Osteoblast (primary cell): ENCODE results near the gene ZIC1. TPM values are rescaled to one million over a fixed set of nuclear protein-coding genes. Genes with fewer than 3 reads are reported as not detected.

Experiments
- DNase-seq: peaks from one replicate; pipeline ENCODE4 v3.0.0; 2011; ENCODE audit warnings: low spot score, mixed read lengths; ENCODE audit not compliant: insufficient read length; ENCODE audit errors: missing footprints
- H2AFZ ChIP-seq: 2 replicates; pipeline ENCODE4 v1.6.0; 2011; ENCODE audit warnings: mild to moderate bottlenecking, low read length
- H3K27ac ChIP-seq: 2 replicates; pipeline ENCODE4 v1.5.1; 2011; ENCODE audit warnings: mild to moderate bottlenecking, low read depth, low read length, moderate library complexity
- H3K27me3 ChIP-seq: 2 replicates; pipeline ENCODE4 v1.6.0; 2012; ENCODE audit warnings: mild to moderate bottlenecking, control low read depth, inconsistent platforms, low read length, moderate library complexity; ENCODE audit not compliant: insufficient read depth
- H3K36me3 ChIP-seq: 2 replicates; pipeline ENCODE4 v1.5.1; 2011; ENCODE audit warnings: mild to moderate bottlenecking, low read length, control low read depth, moderate library complexity; ENCODE audit not compliant: insufficient read depth
- H3K4me1 ChIP-seq: 2 replicates; pipeline ENCODE4 v1.5.1; 2011; ENCODE audit warnings: mild to moderate bottlenecking, low read length, control low read depth, moderate library complexity; ENCODE audit not compliant: insufficient read depth
- H3K4me2 ChIP-seq: 2 replicates; pipeline ENCODE4 v1.6.0; 2011; ENCODE audit warnings: mild to moderate bottlenecking, low read length; ENCODE audit not compliant: insufficient read depth
- H3K4me3 ChIP-seq: fragments of 200-600 bp; sonication (generic); 3 replicates; pipeline ENCODE4 v1.5.1; 2012; ENCODE audit warnings: mild to moderate bottlenecking, low read length, inconsistent platforms; ENCODE audit not compliant: insufficient read depth
- H3K79me2 ChIP-seq: 2 replicates; pipeline ENCODE4 v1.6.0; 2012; ENCODE audit warnings: mild to moderate bottlenecking, low read length, control low read depth, inconsistent platforms; ENCODE audit not compliant: insufficient read depth
- H3K9me3 ChIP-seq: 2 replicates; pipeline ENCODE4 v1.5.1; 2011; ENCODE audit warnings: low read depth, low read length, control low read depth
- H4K20me1 ChIP-seq: 2 replicates; pipeline ENCODE4 v1.6.0; 2012; ENCODE audit warnings: mild to moderate bottlenecking, low read length, control low read depth; ENCODE audit not compliant: insufficient read depth
- CTCF ChIP-seq: IDR thresholded peaks from 2 replicates; pipeline ENCODE4 v1.5.1; 2011; ENCODE audit warnings: mild to moderate bottlenecking, low read depth, low read length, moderate library complexity; ENCODE audit errors: extremely low read depth
- total RNA-seq: library from RNA; depleted of rRNA; stranded (reverse); fragments of >200 nt; gene quantifications from 2 replicates; pipeline ENCODE4 v1.2.3, GENCODE V29; 2012

ZIC1 gene
- total RNA-seq, 1 donor: 3.6 TPM

GRCh38 chr3:147369661-147370123 lies 39.5 kb upstream of the ZIC1 start:
- Histone ChIP-seq H3K4me3 (no peak overlapping the region), H2AFZ (no peak overlapping the region), H3K36me3 (no peaks in the 10 kb centered on the region), H3K27ac (no peak overlapping the region), H4K20me1 (peaks cover 3% of the 10 kb centered on the region), H3K9me3 (no peaks in the 10 kb centered on the region), H3K4me1 (no peaks in the 10 kb centered on the region), H3K4me2 (no peak overlapping the region), H3K79me2 (no peaks in the 10 kb centered on the region), H3K27me3 (peaks cover 96% of the 10 kb centered on the region)
- TF ChIP-seq CTCF: no peak
- no peak for DNase-seq

GRCh38 chr3:147370349-147370748 lies 38.8 kb upstream of the ZIC1 start:
- no peaks in the 10 kb centered on the region for H3K9me3 ChIP-seq
- DNase-seq: no peak
- H2AFZ ChIP-seq: no peak overlapping the region
- no peak for TF ChIP-seq CTCF
- H3K36me3 ChIP-seq: no peaks in the 10 kb centered on the region
- H3K4me3 ChIP-seq: no peak overlapping the region
- no peaks in the 10 kb centered on the region for H3K4me1 ChIP-seq
- H4K20me1 ChIP-seq: peaks cover 3% of the 10 kb centered on the region
- no peaks in the 10 kb centered on the region for H3K79me2 ChIP-seq
- peaks cover 96% of the 10 kb centered on the region for H3K27me3 ChIP-seq
- H3K27ac ChIP-seq: no peak overlapping the region
- H3K4me2 ChIP-seq: no peak overlapping the region

GRCh38 chr3:147371140-147371539 lies 38.0 kb upstream of the ZIC1 start:
- Histone ChIP-seq H3K79me2 (no peaks in the 10 kb centered on the region), H3K27ac (no peak overlapping the region), H3K27me3 (peaks cover 93% of the 10 kb centered on the region), H2AFZ (no peak overlapping the region), H3K4me1 (no peaks in the 10 kb centered on the region), H3K9me3 (no peaks in the 10 kb centered on the region), H3K4me3 (no peak overlapping the region), H4K20me1 (peaks cover 3% of the 10 kb centered on the region), H3K36me3 (no peaks in the 10 kb centered on the region), H3K4me2 (no peak overlapping the region)
- no peak for DNase-seq
- no peak for TF ChIP-seq CTCF

GRCh38 chr3:147371771-147372340 lies 37.3 kb upstream of the ZIC1 start:
- TF ChIP-seq CTCF: no peak
- Histone ChIP-seq H3K9me3 (no peaks in the 10 kb centered on the region), H3K36me3 (no peaks in the 10 kb centered on the region), H3K4me1 (no peaks in the 10 kb centered on the region), H3K27me3 (peaks cover 94% of the 10 kb centered on the region), H3K27ac (no peak overlapping the region), H3K4me2 (no peak overlapping the region), H4K20me1 (peaks cover 3% of the 10 kb centered on the region), H3K4me3 (no peak overlapping the region), H2AFZ (no peak overlapping the region), H3K79me2 (no peaks in the 10 kb centered on the region)
- no peak for DNase-seq
